ENCODE measurements around the gene RASGEF1C. TPM values are rescaled to one million over a fixed set of nuclear protein-coding genes. Genes with fewer than 3 reads are reported as not detected.

The RASGEF1C gene
- total RNA-seq, 2 experiments from 2014 or later, result not detected

DNA sequence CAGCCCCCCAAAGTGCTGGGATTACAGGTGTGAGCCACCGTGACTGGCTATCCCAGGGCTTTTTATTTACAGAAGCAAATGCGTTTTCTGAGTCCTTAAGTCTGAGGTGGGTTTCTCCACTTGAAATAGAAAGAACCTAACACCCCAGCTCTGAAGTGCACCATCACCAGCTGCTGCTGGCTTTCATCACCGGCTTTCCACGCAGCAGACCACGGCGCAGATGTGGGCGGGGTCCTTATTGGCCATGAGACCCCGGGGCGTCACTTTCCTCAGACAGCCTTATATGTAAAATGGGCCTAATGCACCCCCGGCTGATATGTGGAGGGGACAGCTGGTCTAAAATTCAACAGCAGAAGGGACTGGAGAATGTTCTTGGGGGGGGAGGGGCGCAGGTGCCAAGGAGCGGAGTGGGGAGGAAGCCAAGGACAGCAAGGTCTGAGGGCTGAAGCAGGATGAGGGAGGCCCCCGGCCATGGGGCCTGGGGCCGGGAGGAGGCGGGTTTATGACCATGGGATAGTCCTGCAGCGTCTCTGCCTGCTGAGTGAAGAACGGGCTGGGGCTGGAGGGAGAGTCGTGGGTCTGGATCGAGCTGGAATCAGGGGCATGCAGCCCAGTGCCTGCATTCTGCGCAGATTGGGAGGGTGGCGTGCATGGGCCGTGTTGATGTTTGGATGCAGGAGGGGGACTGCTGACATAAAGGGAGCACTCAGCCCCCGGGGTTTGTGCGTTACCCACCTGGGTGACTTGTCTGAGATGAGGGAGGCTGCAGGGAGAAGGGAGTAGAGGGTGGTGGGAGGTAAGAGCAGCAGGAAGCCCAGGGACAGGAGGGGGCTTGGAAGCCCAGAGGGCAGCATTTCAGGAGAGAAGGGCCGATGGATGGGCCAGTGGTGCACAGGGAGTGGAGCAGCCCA, 30.2 kb downstream of the RASGEF1C start:
- no peak overlapping the region for H3K4me3 Mint-ChIP-seq
- no peak for DNase-seq
- H3K4me1 Mint-ChIP-seq, result no peaks in the 10 kb centered on the region
- H3K27ac Mint-ChIP-seq, result no peak overlapping the region
- H3K36me3 Mint-ChIP-seq, result no peaks in the 10 kb centered on the region
- peaks cover 3% of the 10 kb centered on the region for H3K9me3 Mint-ChIP-seq
- H3K27me3 Mint-ChIP-seq, result peaks cover 7% of the 10 kb centered on the region

DNA sequence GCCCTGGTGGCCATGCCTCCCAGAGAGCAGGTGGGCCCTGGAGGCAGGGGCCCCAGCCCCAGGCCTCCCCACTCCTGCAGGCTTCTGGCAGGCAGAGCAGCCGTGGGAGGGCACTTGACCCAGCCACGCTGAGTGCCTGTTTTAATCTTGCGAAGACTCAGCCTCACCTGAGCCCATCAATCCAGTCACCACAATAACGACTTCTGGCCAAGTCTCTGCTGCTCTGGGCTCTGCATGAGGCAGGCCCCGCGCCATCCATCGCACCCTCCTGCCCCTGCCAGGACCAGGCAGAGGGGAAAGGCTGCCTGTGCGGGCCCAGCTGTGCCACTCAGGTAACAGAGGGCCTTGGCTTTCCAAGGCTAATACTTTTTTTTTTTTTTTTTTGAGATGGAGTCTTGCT, 32.8 kb downstream of the RASGEF1C start:
- no peak for DNase-seq
- H3K4me3 Mint-ChIP-seq, result no peak overlapping the region
- H3K36me3 Mint-ChIP-seq, result no peaks in the 10 kb centered on the region
- peaks cover 7% of the 10 kb centered on the region for H3K27me3 Mint-ChIP-seq
- H3K9me3 Mint-ChIP-seq, result no peaks in the 10 kb centered on the region
- no peaks in the 10 kb centered on the region for H3K4me1 Mint-ChIP-seq
- no peak overlapping the region for H3K27ac Mint-ChIP-seq

DNA sequence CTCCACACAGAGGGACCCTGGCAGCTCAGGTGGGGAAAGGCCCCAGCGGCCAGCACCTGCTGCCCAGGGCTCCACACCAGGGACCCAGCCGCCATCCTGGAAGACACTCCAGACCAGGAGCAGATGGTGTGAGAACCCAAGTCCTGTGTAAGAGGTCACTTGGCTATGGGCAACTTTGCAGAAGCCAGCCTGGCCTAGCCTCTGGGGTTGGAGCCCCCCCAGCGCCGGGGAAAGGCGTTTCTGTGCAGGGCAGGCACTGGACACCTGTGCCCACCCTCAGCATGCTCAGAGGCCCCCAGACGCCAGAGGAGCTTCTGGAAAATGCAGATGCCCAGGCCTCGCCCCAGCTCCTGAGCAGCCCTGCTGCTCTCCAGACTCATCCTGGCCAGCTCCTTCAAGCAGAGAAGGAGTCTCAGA, 34.0 kb downstream of the RASGEF1C start:
- DNase-seq, result no peak
- Mint-ChIP-seq H3K27me3 (peaks cover 7% of the 10 kb centered on the region), H3K4me1 (no peaks in the 10 kb centered on the region), H3K27ac (no peak overlapping the region), H3K36me3 (no peaks in the 10 kb centered on the region), H3K4me3 (no peak overlapping the region), H3K9me3 (no peaks in the 10 kb centered on the region)

DNA sequence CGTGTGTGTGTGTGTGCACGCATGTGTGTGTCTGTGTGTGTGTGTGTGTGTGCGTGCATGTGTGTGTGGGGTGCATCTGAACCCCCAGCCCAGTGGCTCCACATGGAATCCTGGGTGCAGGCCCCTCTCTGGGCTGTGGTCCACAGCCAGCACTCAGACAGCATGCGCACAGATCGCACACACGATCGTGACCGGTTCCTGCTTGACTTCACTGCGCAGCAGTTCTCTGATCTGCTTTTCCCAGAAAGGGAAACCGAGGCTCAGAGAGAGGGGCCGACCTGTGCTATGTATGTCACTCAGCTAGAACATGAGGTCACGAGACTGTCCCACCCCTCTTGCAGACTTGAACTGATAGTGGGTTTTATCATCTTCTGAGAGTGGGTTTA, 34.4 kb downstream of the RASGEF1C start:
- Mint-ChIP-seq H3K27me3 (peaks cover 7% of the 10 kb centered on the region), H3K4me3 (no peak overlapping the region), H3K27ac (no peak overlapping the region), H3K9me3 (no peaks in the 10 kb centered on the region), H3K4me1 (no peaks in the 10 kb centered on the region), H3K36me3 (no peaks in the 10 kb centered on the region)
- DNase-seq, result no peak

DNA sequence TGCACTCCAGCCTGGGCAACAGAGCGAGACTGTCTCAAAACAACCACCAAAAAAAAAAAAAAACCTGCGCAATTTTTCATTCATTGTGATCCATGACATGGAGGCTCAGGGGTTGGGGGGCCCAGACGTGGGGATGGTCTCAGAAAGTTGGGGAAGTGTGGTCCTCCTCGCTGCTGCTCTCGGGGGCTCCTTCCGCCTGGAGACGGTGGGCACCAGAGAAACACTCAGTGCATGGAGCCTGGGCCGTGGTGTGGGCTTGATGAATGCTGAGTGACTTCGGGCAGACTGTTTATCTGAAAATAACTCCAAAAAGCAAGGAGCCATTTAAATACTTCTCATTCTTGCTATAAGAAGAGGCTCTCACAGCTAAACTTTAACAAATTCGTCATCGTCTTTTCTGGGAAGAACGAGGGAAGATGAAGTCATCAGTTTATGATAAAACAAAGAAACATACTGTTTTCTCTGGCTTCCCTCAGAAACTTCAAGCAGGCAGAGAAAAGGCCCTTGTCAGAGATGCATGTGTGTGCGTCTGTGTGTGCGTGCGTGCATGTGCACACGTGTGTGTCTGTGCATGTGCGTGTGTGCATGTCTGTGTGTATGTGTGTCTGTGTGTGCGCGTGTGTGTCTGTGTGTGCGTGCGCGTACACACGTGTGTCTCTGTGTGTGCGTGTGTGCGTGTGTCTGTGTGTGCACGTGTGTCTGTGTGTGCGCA, 35.0 kb downstream of the RASGEF1C start:
- Mint-ChIP-seq H3K27me3 (peaks cover 6% of the 10 kb centered on the region), H3K27ac (no peak overlapping the region), H3K4me3 (no peak overlapping the region), H3K9me3 (no peaks in the 10 kb centered on the region), H3K36me3 (no peaks in the 10 kb centered on the region), H3K4me1 (no peaks in the 10 kb centered on the region)
- DNase-seq, result no peak

DNA sequence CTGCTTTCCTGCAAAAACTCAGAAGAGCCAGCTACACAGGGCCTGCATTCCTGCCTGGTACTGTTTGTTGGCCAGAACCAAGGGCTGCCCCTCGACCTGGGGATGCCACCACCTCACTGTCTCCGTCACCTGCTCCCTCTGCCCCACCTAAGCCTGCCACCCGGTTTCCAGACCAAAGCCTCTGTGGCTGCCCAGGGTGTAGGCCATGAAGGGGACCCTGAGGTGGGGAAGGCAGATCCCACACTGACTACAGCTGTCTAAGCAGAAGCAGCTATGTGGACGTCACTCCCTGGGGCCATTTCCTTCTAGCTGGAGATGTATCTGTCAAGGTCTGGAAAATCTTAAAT, 35.8 kb downstream of the RASGEF1C start:
- Mint-ChIP-seq H3K4me3 (no peak overlapping the region), H3K27ac (no peak overlapping the region), H3K27me3 (peaks cover 3% of the 10 kb centered on the region), H3K4me1 (no peaks in the 10 kb centered on the region), H3K9me3 (no peaks in the 10 kb centered on the region), H3K36me3 (no peaks in the 10 kb centered on the region)
- no peak for DNase-seq

DNA sequence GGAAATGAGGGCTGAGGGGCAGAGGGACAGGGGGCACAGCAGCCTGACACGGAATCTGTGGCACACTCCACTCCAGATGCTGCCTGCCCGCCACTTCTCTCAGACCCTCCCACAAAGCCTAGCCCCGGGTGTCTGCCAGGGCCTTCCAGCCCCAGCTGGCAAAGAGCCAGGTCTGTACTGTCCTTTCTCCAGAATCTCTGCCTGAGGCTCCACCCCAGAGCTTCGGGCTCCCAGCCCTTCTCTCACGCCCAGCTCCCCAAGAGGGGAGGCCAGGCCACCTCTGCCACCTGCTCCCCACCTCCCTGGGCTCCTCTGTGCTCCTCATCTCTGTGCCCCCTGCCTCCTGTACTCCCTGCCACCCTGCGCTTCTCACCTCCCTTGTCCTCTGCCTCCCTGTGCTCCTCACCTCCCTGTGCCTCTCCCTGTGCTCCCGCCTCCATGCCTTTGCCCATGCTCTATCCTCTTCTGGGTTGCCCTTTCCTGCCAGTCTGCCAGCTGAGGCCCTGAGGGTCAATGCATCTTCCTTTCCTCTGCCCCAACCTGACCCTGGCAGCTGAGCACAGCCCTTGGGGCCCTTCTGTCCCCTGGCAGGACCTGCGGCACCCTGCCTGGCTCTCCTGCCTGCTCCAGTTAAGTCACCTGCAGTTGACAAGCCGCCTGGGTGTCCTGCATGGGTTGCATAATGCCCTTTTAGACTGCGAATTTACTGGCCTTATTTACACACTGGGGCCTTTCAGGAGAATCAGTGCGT, 36.4 kb downstream of the RASGEF1C start:
- H3K36me3 Mint-ChIP-seq, result no peaks in the 10 kb centered on the region
- no peak for DNase-seq
- no peaks in the 10 kb centered on the region for H3K4me1 Mint-ChIP-seq
- H3K27me3 Mint-ChIP-seq, result peaks cover 3% of the 10 kb centered on the region
- no peaks in the 10 kb centered on the region for H3K9me3 Mint-ChIP-seq
- no peak overlapping the region for H3K27ac Mint-ChIP-seq
- H3K4me3 Mint-ChIP-seq, result no peak overlapping the region

DNA sequence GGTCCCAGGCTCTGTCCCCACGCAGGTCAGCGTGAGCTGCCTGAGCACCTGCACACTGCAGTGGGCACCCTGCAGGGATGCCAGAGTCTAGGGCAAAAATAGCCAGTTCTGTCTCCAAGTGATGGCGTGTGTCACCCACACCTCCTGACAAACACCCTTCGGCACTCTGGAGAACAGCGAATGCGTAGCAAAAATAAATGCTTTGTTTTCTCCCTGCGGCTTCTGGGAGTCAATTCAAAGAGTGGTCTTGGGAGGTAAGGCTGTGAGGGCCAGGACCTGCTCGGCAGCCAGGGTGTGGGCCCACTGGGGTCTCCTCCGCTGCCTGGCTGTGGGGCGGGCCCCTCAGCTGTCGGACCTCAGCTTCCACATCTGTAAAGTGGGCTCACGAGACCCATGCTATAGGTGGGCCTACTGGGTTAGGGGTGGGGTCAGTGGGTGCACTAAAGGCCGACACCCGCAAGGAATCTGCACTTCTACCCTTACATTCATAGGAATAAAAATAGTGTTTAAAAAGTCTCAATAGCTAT, 37.4 kb downstream of the RASGEF1C start:
- no peak for DNase-seq
- H3K27me3 Mint-ChIP-seq, result peaks cover 3% of the 10 kb centered on the region
- no peaks in the 10 kb centered on the region for H3K36me3 Mint-ChIP-seq
- no peaks in the 10 kb centered on the region for H3K9me3 Mint-ChIP-seq
- no peaks in the 10 kb centered on the region for H3K4me1 Mint-ChIP-seq
- H3K27ac Mint-ChIP-seq, result no peak overlapping the region
- no peak overlapping the region for H3K4me3 Mint-ChIP-seq

DNA sequence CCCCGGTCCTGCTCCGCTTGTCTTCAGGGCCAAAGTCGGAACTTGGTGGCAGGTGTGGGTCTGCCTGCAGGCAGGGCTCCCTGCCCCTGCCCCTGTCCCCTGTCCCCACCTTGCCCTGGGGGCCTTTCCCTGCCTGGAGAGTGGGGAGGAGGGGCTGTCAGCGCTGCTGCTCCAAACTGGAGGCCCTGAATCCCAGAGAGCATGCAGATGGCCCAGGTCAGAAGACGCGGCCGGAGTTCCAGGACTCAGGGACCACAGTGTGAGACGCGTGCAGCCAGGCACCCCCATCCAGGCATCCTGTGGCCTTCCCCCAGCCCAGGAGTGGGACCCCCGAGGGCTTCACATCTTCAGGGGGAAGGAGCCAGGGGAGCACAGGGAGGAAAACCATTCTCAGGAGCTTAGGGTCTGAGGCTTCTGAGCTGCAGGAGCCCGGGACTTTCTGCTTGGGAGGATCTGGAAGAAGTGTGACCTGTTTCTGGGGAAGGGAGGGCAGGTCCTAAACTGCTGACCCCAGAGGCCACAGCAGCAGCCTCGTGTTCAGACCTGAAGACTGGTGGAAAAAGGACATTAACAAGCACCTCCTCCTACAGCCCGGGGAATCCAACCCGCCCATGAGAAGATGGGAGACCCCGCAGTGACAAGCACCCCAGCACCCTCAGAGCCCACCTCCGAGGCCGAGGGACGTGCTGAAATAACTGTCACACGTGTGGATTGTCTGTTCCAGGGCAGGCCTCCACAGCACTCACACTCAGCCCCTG, 38.0 kb downstream of the RASGEF1C start:
- Mint-ChIP-seq H3K36me3 (no peaks in the 10 kb centered on the region), H3K4me3 (no peak overlapping the region), H3K27ac (no peak overlapping the region), H3K9me3 (no peaks in the 10 kb centered on the region), H3K27me3 (peaks cover 3% of the 10 kb centered on the region), H3K4me1 (no peaks in the 10 kb centered on the region)
- DNase-seq, result no peak

DNA sequence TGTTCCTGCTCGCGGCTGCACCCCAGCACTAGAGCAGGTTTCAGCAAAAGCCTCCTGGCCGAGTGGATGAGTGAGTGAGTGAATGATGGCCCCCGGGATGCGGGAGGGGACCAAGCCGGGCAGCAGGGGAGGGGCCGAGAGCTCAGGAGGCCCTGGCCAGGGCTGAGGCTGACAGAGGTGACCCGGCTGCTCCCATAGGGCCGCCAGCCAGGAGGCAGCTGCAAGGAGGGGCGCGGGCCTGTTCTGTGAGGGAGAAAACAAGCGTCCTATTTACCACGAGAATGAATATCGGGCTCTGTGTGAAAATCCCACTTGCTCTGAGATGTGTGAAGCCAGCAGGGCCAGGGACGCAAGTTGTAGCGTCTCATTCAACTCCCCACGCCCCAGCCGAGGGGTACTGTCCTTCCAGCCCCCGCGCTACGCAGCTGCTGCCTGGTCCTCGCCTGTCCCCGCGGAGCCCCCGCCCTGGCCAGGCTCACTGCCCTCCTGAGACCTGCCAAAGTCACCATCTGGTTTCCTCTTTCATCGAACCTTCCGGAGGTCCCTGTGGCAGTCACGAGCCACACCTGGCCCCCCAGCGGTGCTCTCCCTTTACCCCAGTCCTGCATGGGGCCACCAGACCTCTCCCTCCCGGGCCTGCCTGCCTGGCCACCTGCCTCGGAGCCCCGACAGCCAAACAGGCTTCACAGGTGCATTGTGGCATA, 38.8 kb downstream of the RASGEF1C start:
- no peaks in the 10 kb centered on the region for H3K4me1 Mint-ChIP-seq
- no peaks in the 10 kb centered on the region for H3K36me3 Mint-ChIP-seq
- no peak for DNase-seq

DNA sequence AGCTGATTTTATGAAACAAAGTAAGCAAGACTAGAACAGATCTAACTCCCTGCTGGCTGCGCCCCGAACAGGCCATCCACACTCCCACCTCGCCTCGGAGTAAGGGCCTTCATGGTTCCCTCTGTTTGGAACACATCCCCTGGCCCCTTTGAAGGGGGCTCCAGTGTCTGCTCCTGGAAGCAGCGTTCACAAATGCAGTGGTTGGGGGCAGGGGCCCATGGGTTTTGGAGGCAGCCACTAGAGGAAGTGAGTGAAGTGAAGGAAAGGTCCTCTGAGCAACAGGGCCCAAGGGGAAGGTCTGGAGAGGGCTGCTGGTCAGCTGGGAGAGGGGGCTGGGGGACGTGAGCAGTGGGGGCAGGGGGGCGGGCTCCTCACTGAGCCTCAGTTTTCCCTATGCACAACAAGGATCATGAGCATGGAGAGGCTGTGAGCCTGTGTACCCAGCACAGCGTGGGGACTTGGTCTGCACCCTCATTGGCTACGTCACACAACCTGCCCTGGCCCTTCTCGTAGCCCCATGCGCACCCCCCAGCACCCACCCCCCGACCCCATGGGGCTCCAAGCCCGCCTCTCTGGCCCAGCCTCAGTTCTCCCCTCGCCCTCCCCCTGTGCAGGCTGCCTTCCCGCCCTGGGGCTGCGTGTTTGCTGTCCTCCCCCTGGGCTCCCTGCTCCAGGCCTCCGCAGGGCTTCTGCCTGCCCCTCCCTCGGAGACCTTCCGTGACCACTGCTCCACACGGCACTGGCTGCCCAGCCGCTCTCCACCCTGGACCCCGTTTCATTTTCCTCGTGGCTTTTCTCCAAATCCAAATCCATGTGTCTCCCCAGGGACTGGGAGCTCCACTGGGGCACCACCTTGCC, 39.5 kb downstream of the RASGEF1C start:
- no peaks in the 10 kb centered on the region for H3K4me1 Mint-ChIP-seq
- no peak overlapping the region for H3K27ac Mint-ChIP-seq
- no peaks in the 10 kb centered on the region for H3K36me3 Mint-ChIP-seq
- H3K9me3 Mint-ChIP-seq, result peaks cover 2% of the 10 kb centered on the region
- DNase-seq, result no peak
- H3K4me3 Mint-ChIP-seq, result no peak overlapping the region
- peaks cover 7% of the 10 kb centered on the region for H3K27me3 Mint-ChIP-seq

More for the DNA sequence above, 38.8 kb downstream of the RASGEF1C start:
- H3K4me3 Mint-ChIP-seq, result no peak overlapping the region
- no peak overlapping the region for H3K27ac Mint-ChIP-seq
- peaks cover 3% of the 10 kb centered on the region for H3K27me3 Mint-ChIP-seq
- H3K9me3 Mint-ChIP-seq, result no peaks in the 10 kb centered on the region

DNA sequence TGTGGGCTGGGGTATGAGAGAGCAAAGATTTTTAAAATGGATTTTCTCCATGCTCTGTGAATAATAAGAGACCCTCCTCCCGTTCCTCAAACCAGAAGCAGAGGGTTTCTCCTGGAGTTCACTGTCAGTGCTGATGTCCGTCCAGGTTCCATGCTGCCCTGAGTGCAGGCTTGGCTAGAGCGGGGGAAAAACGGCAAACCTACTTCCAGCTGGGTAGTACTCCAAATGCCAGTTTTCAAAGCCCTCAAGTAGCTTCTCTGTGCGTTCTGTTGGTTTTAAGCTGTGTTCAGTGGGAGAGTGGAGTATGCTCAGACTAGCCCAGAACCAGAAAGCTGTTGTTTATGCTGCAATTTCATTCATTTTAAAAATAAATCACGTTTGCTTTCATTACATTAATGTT, 40.3 kb downstream of the RASGEF1C start:
- DNase-seq, result no peak
- Mint-ChIP-seq H3K27ac (no peak overlapping the region), H3K27me3 (peaks cover 12% of the 10 kb centered on the region), H3K4me1 (no peaks in the 10 kb centered on the region), H3K4me3 (no peak overlapping the region), H3K36me3 (no peaks in the 10 kb centered on the region), H3K9me3 (peaks cover 6% of the 10 kb centered on the region)

DNA sequence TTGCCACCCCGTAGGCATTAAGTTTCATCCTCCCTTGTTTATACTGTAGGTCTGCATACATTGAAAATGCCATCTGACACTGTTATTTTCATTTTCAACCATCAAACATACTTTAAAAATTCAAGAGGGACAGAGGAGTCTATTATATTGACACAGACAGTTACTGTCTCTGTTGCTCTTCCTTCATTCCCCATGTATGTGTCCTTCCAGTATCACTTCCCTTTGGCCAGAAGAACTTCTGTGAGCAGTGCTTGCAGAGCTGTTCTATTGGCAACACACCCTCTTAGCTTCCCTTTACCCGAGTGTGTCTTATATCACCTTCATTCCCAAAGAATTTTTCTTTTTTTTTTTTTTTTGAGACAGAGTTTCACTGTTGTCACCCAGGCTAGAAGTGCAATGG, 42.8 kb downstream of the RASGEF1C start:
- Mint-ChIP-seq H3K9me3 (peaks cover 6% of the 10 kb centered on the region), H3K4me3 (no peak overlapping the region), H3K27me3 (peaks cover 13% of the 10 kb centered on the region), H3K36me3 (no peaks in the 10 kb centered on the region), H3K4me1 (no peaks in the 10 kb centered on the region), H3K27ac (no peak overlapping the region)
- no peak for DNase-seq

Measured in activated naive CD8-positive, alpha-beta T cell treated with anti-CD3 and anti-CD28 coated beads for 36 hours (primary cell).